C4-2B (cell line): ENCODE measurements around the gene ZNF692.

ENCODE experiments used
- ZFX ChIP-seq: fragments of 450-650 bp; IDR thresholded peaks from 2 replicates; pipeline ENCODE4 v1.6.1; 2017
- TF ChIP-seq, protein P1 (sequence below): fragments of 450-650 bp; conservative IDR thresholded peaks from 2 replicates; pipeline ENCODE4 v1.5.1; 2017; ENCODE audit warnings: mild to moderate bottlenecking

DNA sequence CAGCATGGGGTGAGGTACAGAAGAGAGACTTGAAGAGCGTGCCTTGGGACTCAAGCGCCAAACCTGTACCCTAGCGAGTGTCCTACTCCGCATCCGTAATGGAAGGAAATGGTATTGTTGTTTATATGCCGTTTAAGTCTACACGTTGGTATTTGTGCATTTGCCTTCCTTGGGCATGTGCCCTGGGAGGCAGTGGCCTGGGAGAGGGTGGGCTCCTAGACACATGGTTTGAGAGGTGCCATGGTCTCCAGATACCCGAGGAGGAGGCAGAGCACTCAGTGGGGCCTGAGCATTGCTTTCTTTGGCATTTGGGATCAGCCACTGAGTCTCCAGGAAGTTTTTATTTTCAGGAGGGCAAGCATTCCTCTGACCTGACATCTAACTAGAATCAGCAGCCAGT, 14.4 kb downstream of the ZNF692 start:
- TF ChIP-seq, protein P1, sequence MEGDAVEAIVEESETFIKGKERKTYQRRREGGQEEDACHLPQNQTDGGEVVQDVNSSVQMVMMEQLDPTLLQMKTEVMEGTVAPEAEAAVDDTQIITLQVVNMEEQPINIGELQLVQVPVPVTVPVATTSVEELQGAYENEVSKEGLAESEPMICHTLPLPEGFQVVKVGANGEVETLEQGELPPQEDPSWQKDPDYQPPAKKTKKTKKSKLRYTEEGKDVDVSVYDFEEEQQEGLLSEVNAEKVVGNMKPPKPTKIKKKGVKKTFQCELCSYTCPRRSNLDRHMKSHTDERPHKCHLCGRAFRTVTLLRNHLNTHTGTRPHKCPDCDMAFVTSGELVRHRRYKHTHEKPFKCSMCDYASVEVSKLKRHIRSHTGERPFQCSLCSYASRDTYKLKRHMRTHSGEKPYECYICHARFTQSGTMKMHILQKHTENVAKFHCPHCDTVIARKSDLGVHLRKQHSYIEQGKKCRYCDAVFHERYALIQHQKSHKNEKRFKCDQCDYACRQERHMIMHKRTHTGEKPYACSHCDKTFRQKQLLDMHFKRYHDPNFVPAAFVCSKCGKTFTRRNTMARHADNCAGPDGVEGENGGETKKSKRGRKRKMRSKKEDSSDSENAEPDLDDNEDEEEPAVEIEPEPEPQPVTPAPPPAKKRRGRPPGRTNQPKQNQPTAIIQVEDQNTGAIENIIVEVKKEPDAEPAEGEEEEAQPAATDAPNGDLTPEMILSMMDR: no peak
- TF ChIP-seq ZFX: no peak
